Activated T-cell treated with anti-CD3 and anti-CD28 coated beads for 24 hours (primary cell): ENCODE results near the gene ARL15.
"Not testable (repeated sequence)": the region's sequence is repeated elsewhere in the genome, so short reads cannot be mapped to it uniquely, and the experiment has no call there.

ENCODE experiments used
- DNase-seq: peaks from one replicate; pipeline ENCODE4 v3.0.0-alpha.2; 2020; ENCODE audit warnings: low read depth

ARL15 gene

GRCh38 chr5:54310433-54311175 is at the start of gene ARL15:
Gene ARL15 (minus strand): TSS chr5:54310573.
- peak; percentile 97 for DNase-seq

- no peak for DNase-seq
Measured at GRCh38 chr5:54360089-54360488, 49.7 kb upstream of the ARL15 start.

- DNase-seq, result no peak
Measured at GRCh38 chr5:54357408-54358058, 47.2 kb upstream of the ARL15 start.

GRCh38 chr5:54353933-54354564 is 43.7 kb upstream of the ARL15 start:
- not testable (repeated sequence) for DNase-seq

- DNase-seq, result not testable (repeated sequence)
Measured at GRCh38 chr5:54352580-54352979, 42.2 kb upstream of the ARL15 start.

GRCh38 chr5:54347221-54347865 is 37.0 kb upstream of the ARL15 start:
- no peak for DNase-seq

- DNase-seq, result no peak
Measured at GRCh38 chr5:54344653-54345052, 34.3 kb upstream of the ARL15 start.

- no peak for DNase-seq
Measured at GRCh38 chr5:54341971-54342370, 31.6 kb upstream of the ARL15 start.

- no peak for DNase-seq
Measured at GRCh38 chr5:54337523-54337922, 27.1 kb upstream of the ARL15 start.

GRCh38 chr5:54332720-54333119 is 22.3 kb upstream of the ARL15 start:
- no peak for DNase-seq

GRCh38 chr5:54329731-54330709 is 19.6 kb upstream of the ARL15 start:
- DNase-seq, result no peak

- no peak for DNase-seq
Measured at GRCh38 chr5:54326662-54327270, 16.4 kb upstream of the ARL15 start.

GRCh38 chr5:54325610-54326311 is 15.4 kb upstream of the ARL15 start:
- no peak for DNase-seq

GRCh38 chr5:54325272-54325609 is 14.9 kb upstream of the ARL15 start:
- no peak for DNase-seq

GRCh38 chr5:54324651-54325271 is 14.4 kb upstream of the ARL15 start:
- DNase-seq, result no peak

- no peak for DNase-seq
Measured at GRCh38 chr5:54323495-54323894, 13.1 kb upstream of the ARL15 start.

- DNase-seq, result no peak
Measured at GRCh38 chr5:54320256-54320655, 9.9 kb upstream of the ARL15 start.

GRCh38 chr5:54317511-54318260 is 7.3 kb upstream of the ARL15 start:
- DNase-seq, result no peak
